Frontal cortex (tissue), 4 donors: ENCODE data around the gene S100A16. TPM values are rescaled to one million over a fixed set of nuclear protein-coding genes. Genes with fewer than 3 reads are reported as not detected.

Experiments used
- DNase-seq, 2 donors: peaks; one replicate each; pipeline ENCODE4 v3.0.0; 2012; ENCODE audit warnings: low spot score in 2 of 2
- FAIRE-seq: peaks from 2 replicates; lab custom pipeline; 2012; peaks lifted over from hg19 to GRCh38; lab: Jason Lieb, UNC
- total RNA-seq: library from RNA; depleted of rRNA; stranded (reverse); fragments of >200 nt; gene quantifications from one replicate; pipeline ENCODE4 v1.2.3, GENCODE V29; 2014
- donor health status: control.
- donor health status: control.
- donor health status: control.

Gene S100A16
- total RNA-seq, 1 donor from 2014 or later = 13.0 TPM

- FAIRE-seq = no peak
- DNase-seq = no peak
Measured at GRCh38 chr1:153617663-153618062, 4.7 kb upstream of the S100A16 start.

DNA sequence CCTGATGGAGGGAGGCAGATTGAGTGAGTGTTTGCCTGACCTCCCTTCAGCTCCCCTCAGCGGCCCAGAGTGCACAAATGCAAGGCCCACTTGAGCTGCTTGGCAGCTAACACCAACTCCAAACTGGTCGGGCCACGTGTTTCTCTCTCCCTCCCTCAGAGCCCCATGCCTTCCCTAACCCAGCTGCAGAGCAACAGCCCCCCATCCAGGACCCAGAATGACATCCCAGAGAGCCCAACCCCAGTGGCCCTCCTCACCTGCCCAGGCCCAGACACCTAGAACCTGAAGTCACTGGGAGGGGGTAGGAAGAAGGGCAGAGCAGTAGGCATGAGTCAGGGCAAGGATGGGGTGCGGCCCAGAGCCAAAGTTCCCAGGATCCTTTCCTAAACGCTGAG, 4.0 kb upstream of the S100A16 start:
- DNase-seq (no peak), FAIRE-seq (no peak)

- DNase-seq (no peak), FAIRE-seq (no peak)
Measured at GRCh38 chr1:153616144-153616916, 3.4 kb upstream of the S100A16 start, which contains the start of gene S100A14. TSS of gene S100A14 (minus strand) at chr1:153616325. CDS start at chr1:153615858, 467 bp downstream.

- no peak for FAIRE-seq
- DNase-seq = no peak
Measured at GRCh38 chr1:153615406-153615805, 2.5 kb upstream of the S100A16 start.

DNA sequence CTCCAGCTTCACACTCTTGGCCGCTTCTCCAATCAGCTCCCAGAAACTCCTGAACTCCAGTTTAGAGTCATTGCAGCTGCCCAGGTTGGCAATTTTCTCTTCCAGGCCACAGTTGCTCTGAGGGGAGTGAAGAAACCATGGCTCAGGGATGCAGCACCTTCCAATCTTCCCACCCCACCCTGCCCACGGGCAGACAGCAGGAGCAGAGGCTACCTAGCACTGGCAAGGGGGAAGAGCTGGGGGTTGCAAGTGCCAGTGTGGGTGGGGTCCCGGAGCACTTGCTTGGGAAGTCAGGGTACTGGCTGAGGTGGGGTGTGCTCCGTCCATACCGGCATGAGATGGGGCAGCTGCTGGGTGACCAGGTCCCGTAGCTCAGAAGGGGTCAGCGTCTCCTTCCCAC, 2.0 kb upstream of the S100A16 start:
- no peak for DNase-seq
- no peak for FAIRE-seq

- DNase-seq (no peak), FAIRE-seq (no peak)
Measured at GRCh38 chr1:153614189-153614900, 1.4 kb upstream of the S100A16 start.

DNA sequence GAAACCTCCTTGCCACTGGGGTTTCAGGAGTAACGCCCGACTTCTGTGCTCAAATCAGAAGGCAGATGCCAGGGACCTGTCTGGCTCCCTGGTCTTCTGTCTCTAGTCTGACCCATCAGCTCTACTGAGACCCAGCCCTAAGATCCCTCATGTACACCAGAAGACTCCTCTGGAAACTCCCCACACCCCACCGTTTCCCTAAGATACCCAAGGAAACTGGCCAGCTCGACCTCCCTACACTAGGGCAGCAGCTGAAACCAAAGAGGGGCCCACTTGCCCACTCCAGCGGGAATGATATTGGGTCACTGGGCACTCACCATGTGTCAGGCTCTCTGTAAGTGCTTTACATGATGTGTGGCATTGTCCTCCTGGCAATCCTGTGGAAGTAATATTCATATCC, 469 bp upstream of the S100A16 start:
- FAIRE-seq = no peak

GRCh38 chr1:153612111-153612754, 704 bp downstream of the S100A16 start:
- FAIRE-seq (no peak), DNase-seq (no peak)

More for the DNA sequence above, 469 bp upstream of the S100A16 start:
- no peak for DNase-seq

- DNase-seq (no peak), FAIRE-seq (no peak)
Measured at GRCh38 chr1:153611356-153611755, 1.6 kb downstream of the S100A16 start.

DNA sequence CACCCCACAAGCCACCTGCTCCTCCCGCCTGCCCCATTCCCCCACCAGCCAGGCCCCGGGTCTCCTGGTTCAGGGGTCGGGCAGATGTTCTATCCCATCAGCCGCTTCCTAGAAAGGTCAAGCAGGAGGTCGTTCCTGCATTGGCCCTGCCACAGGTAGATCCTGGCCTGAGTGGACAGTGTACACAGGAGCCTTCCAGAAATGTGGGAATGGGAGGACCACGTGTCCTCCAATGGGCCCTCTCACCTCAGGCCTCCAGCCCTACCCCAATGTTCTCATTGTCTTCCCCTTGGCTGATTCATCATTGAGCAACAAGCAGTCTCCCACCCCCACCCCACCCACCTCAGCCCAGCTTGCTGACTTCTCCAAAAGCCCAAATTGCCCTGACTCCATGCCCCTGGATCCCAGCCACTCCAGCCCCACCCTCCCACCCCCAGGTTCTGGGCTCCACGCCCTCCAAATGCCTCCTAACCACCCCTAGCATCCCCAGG, 2.1 kb downstream of the S100A16 start:
- FAIRE-seq = no peak
- no peak for DNase-seq

DNA sequence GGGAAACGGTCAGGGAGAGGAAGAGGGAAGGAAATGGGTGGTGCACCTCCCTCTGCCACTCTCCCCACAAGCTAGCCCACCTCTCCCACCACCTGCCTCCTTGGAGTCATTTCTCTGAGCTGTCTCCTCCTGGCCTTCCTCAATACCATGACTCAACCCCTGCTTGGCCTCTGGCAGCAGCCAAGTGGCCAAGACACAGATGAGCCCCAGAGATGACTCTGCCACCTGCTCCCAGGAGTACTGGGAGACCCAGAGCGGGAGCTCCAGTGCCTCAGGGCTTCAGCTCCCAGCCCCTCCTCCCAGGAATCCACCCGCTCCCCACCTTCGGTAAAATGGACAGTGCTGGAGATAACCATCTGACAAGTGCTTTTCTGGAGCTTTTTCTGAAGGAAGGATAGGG, 2.6 kb downstream of the S100A16 start:
- FAIRE-seq = no peak
- no peak for DNase-seq

DNA sequence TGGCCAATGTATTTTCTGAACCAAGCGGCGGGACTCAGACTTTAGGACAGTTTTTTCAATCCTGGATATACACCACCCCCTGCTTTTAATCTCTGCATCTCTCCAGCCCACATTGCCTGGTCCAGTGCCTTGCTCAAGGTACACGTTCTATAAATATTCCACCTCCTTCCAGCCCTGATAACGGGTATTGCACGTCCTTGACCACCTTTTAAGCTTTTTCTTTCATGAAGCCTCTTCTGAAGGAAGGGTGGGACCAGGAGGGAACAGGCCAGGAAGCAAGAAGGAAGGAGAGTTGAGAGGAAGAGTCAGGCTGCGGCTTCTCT, 3.4 kb downstream of the S100A16 start:
- FAIRE-seq (no peak), DNase-seq (no peak)

DNA sequence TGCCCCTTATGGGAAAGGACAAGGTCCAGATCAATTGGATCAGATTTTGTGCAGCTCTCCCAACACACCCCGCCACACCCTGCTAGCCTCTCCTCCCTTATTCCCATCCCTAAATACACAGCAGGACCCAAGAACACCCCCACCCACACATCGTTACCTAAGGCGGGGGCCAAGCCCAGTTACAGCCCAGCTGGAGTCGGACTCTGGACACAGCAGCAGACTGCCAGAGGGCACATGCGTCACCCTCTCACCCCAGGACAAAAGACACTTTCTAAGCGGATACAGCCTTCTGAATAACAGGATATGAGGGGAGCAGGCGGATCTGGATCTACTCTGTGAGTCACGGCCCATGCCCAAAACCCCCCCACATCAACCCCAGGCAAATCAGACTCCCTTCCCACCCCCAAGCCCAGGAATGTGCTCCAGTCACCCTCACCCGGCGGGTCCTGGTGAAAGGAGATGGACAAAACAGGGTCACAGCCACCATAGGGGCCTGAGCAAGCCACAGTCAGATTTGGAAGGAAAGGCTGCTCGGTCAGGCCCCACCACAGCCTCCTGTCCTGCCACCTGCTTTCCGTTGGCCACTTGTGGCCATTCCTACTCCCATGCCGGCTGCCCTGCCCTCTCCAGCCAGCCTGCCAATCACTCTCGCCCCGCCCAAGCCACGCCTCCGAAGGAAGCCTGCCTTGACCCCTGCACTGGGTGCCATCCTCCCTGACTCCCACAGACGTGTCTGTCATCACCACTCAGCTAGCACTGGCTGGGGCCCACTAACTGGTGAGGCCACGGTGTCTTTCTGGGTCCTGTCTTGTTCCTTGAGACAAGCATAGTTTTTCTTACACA, 4.0 kb downstream of the S100A16 start:
- no peak for FAIRE-seq
- DNase-seq = peak; percentile 42 to 80

- DNase-seq (no peak), FAIRE-seq (no peak)
Measured at GRCh38 chr1:153608089-153608682, 4.8 kb downstream of the S100A16 start.

GRCh38 chr1:153607381-153607780, 5.6 kb downstream of the S100A16 start:
- DNase-seq (no peak), FAIRE-seq (no peak)

DNA sequence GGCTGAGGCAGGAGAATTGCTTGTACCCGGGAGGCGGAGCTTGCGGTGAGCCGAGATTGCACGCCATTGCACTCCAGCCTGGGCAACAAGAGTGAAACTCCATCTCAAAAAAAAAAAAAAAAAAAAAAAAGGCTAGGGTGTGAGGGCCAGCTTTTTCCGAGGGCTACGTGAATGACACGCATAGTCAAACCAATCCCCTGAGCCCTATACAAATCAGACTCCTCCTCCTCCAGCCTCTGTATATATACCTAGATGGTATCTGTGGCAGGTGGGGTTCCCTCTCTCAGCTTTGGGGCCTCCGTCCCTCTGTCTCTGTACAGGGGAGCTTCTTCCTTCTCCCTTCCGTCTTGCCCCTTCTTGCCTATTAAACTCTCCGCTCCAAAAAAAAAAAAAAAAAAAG, 6.7 kb downstream of the S100A16 start:
- no peak for FAIRE-seq
- DNase-seq = no peak

DNA sequence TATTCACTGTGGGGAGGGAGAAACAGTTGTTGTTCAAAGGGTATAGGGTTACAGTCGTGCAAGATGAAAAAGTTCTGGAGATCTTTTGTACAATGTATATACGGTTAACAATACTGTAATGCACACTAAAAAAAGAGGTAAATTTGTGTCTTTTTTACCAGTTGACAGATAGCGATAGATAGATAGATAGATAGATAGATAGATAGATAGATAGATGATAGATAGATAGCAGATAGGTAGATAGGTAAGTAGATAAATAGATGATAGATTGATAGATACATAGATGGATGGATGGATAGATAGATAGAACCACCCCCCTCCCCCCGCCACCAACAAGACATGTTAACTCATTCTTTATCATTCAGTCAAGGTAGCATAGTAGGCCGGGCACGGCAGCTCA, 10.2 kb downstream of the S100A16 start:
- DNase-seq (no peak), FAIRE-seq (no peak)

DNA sequence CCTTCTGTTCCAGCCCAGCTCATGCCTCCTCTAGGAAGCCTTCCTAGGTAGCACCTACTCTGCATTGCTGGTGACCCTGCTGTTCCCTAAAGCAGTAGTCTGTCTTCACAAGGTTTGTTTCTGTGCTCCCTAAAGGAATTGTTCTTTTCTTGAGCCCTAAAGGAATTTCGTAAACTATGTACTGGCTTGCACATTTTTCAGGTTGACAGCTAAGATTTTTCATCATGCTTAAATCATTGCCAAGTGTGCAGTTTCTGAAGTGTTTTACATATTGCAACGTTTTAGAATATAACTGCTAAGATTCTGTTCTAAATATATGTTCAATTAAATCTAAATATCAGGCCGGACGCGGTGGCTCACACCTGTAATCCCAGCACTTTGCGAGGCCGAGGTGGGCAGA, 13.1 kb downstream of the S100A16 start:
- DNase-seq (no peak), FAIRE-seq (no peak)

DNA sequence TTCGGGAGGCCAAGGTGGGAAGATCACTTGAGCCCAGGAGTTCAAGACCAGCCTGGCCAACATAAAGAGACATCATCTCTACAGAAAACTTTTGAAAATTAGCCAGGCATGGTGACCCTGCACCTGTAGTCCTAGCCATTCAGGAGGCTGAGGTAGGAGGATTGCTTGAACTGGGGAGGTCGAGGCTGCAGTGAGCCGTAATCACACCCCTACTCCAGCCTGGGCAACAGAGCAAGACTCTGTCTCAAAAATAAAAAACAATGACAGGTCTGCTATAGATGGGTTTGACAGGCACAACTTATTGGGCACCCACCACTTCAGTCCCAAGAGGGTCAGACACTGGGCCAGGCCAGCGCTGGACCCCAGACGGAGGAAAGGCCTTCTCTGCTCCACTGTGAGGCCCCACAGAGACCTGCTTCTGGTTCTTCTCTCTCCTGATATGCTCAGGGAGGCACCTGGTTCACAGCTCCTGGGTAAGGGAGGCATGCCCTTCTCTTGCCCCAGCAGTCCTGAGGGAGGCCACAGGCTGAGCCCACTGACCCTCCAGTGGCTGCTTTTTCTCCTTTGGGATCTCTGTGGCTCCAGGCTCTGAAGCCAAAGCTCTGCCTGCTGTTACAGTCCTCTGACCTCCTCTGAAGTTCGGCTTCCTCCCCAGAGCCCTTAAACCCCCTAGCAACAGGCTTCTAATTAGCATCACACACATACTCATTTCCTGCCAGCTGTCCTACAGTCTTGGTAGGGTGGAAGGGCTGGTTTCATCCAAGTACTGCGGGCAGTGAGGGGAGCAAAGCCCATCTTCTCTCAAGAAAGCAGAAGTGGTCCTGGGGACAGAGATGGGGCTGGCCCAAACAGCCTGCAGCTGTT, 14.4 kb downstream of the S100A16 start:
- DNase-seq (no peak), FAIRE-seq (no peak)
